Measurements from ENCODE around the gene SORL1.
A peak's percentile ranks its signal among the peaks of the same experiment; 100 is the strongest.

The SORL1 gene

GRCh38 chr11:121577106-121577848, 125.2 kb downstream of the SORL1 start:
- ATAC-seq (ENCODE audit: insufficient read depth, low read depth) = no peak
- DNase-seq = no peak
- peaks cover 8% of the 10 kb centered on the region for H3K9me3 ChIP-seq (ENCODE audit: insufficient read depth, low read length, severe bottlenecking)
- no peak overlapping the region for H3K4me3 ChIP-seq (ENCODE audit: low read depth in 1 of 2, low read length in 2 of 2)
- H4K20me1 ChIP-seq (ENCODE audit: insufficient read depth, low read length) = no peaks in the 10 kb centered on the region
- no peak overlapping the region for H3K9ac ChIP-seq (ENCODE audit: low read depth, low read length)
- H3K27me3 ChIP-seq (ENCODE audit: insufficient read depth, low read length, poor library complexity) = no peaks in the 10 kb centered on the region
- H3K4me1 ChIP-seq (ENCODE audit: insufficient read depth, low read length) = peaks cover 19% of the 10 kb centered on the region
- H3K27ac ChIP-seq (ENCODE audit: low read length) = no peak overlapping the region
- TF ChIP-seq, protein P1, sequence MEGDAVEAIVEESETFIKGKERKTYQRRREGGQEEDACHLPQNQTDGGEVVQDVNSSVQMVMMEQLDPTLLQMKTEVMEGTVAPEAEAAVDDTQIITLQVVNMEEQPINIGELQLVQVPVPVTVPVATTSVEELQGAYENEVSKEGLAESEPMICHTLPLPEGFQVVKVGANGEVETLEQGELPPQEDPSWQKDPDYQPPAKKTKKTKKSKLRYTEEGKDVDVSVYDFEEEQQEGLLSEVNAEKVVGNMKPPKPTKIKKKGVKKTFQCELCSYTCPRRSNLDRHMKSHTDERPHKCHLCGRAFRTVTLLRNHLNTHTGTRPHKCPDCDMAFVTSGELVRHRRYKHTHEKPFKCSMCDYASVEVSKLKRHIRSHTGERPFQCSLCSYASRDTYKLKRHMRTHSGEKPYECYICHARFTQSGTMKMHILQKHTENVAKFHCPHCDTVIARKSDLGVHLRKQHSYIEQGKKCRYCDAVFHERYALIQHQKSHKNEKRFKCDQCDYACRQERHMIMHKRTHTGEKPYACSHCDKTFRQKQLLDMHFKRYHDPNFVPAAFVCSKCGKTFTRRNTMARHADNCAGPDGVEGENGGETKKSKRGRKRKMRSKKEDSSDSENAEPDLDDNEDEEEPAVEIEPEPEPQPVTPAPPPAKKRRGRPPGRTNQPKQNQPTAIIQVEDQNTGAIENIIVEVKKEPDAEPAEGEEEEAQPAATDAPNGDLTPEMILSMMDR (IDR thresholded peaks at IDR 0.05; ENCODE audit: borderline replicate concordance, extremely low read depth, low read length, poor library complexity, severe bottlenecking) = no peak
- no peak for TF ChIP-seq EZH2 (IDR thresholded peaks at IDR 0.05; ENCODE audit: borderline replicate concordance, low read depth, low read length, severe bottlenecking)
- H3K79me2 ChIP-seq (ENCODE audit: insufficient read depth, low read length) = no peaks in the 10 kb centered on the region
- H2AFZ ChIP-seq (ENCODE audit: low read depth, low read length) = no peak overlapping the region
- H3K4me2 ChIP-seq (ENCODE audit: insufficient read depth, low read length) = no peak overlapping the region
- H3K36me3 ChIP-seq (ENCODE audit: insufficient read depth, low read length) = peaks cover 83% of the 10 kb centered on the region

GRCh38 chr11:121578251-121578976, 126.3 kb downstream of the SORL1 start:
- H2AFZ ChIP-seq (ENCODE audit: low read depth, low read length) = no peak overlapping the region
- no peak overlapping the region for H3K4me3 ChIP-seq (ENCODE audit: low read depth in 1 of 2, low read length in 2 of 2)
- H3K4me2 ChIP-seq (ENCODE audit: insufficient read depth, low read length) = no peak overlapping the region
- H3K36me3 ChIP-seq (ENCODE audit: insufficient read depth, low read length) = peaks cover 82% of the 10 kb centered on the region
- DNase-seq = no peak
- TF ChIP-seq, protein P1 (IDR thresholded peaks at IDR 0.05; ENCODE audit: borderline replicate concordance, extremely low read depth, low read length, poor library complexity, severe bottlenecking) = no peak
- TF ChIP-seq EZH2 (IDR thresholded peaks at IDR 0.05; ENCODE audit: borderline replicate concordance, low read depth, low read length, severe bottlenecking) = no peak
- H3K9ac ChIP-seq (ENCODE audit: low read depth, low read length) = no peak overlapping the region
- no peaks in the 10 kb centered on the region for H4K20me1 ChIP-seq (ENCODE audit: insufficient read depth, low read length)
- peaks cover 8% of the 10 kb centered on the region for H3K9me3 ChIP-seq (ENCODE audit: insufficient read depth, low read length, severe bottlenecking)
- ATAC-seq (ENCODE audit: insufficient read depth, low read depth) = no peak
- peaks cover 31% of the 10 kb centered on the region for H3K4me1 ChIP-seq (ENCODE audit: insufficient read depth, low read length)
- H3K79me2 ChIP-seq (ENCODE audit: insufficient read depth, low read length) = no peaks in the 10 kb centered on the region
- no peaks in the 10 kb centered on the region for H3K27me3 ChIP-seq (ENCODE audit: insufficient read depth, low read length, poor library complexity)
- no peak overlapping the region for H3K27ac ChIP-seq (ENCODE audit: low read length)

DNA sequence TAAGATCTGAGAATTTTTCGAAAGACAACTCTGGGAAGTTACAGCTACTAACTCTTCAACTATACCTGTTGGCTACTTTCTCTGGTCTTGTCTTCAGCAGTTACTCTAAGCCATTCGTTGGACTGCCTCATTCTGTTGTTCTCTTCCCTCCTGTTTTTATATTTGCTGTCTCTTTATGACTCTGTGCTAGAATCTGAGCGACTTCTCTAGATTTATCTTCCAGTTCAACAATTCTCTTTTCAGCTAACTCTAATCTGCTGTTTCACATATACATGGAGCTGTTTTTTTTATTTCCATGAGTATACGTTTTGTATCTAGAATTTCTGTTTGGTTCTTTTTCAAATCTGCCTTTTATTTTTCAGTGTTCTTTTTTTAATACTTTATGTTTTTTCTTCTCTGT, 128.0 kb downstream of the SORL1 start:
- Histone ChIP-seq H3K9me3 (ENCODE audit: insufficient read depth, low read length, severe bottlenecking) (peaks cover 8% of the 10 kb centered on the region), H3K4me2 (ENCODE audit: insufficient read depth, low read length) (no peak overlapping the region), H3K4me3 (ENCODE audit: low read depth in 1 of 2, low read length in 2 of 2) (no peak overlapping the region), H3K27ac (ENCODE audit: low read length) (0 out of 2 replicates have a peak overlapping the region, but pooled peaks have one; percentile 3), H3K27me3 (ENCODE audit: insufficient read depth, low read length, poor library complexity) (no peaks in the 10 kb centered on the region), H3K79me2 (ENCODE audit: insufficient read depth, low read length) (no peaks in the 10 kb centered on the region), H4K20me1 (ENCODE audit: insufficient read depth, low read length) (no peaks in the 10 kb centered on the region), H3K36me3 (ENCODE audit: insufficient read depth, low read length) (peaks cover 84% of the 10 kb centered on the region), H2AFZ (ENCODE audit: low read depth, low read length) (no peak overlapping the region), H3K4me1 (ENCODE audit: insufficient read depth, low read length) (peaks cover 36% of the 10 kb centered on the region), H3K9ac (ENCODE audit: low read depth, low read length) (no peak overlapping the region)
- TF ChIP-seq, protein P1 (IDR thresholded peaks at IDR 0.05; ENCODE audit: borderline replicate concordance, extremely low read depth, low read length, poor library complexity, severe bottlenecking) = no peak
- no peak for TF ChIP-seq EZH2 (IDR thresholded peaks at IDR 0.05; ENCODE audit: borderline replicate concordance, low read depth, low read length, severe bottlenecking)
- DNase-seq (no peak), ATAC-seq (ENCODE audit: insufficient read depth, low read depth) (no peak)
